Stimulated activated CD8-positive, alpha-beta memory T cell treated with anti-CD3 and anti-CD28 coated beads, Interleukin-4, amount 100 ng/mL, for 24 hours (primary cell): ENCODE data around the gene COL9A1.

ENCODE experiments used
- DNase-seq: peaks from one replicate; pipeline ENCODE4 v3.0.0-alpha.2; 2020; ENCODE audit warnings: low read depth

COL9A1 gene

DNA sequence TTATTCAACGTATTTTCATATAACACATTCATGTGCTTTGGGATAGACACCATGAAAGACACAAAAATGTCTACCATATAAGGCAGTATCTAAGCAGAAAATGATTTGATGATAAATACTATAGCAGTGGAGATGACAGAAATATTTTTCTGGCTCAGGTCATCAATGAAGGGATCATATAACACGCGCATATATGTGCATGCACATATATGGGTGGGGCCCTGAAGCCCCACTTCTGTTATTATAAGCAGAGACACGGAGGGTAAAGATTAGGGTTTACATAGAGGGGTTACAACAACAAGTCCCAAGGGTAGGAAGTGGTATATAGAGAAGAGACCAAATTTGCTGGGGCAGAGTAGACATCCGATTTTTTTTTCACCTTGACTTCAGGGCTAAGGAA lies 16.0 kb downstream of the COL9A1 start:
- no peak for DNase-seq

DNA sequence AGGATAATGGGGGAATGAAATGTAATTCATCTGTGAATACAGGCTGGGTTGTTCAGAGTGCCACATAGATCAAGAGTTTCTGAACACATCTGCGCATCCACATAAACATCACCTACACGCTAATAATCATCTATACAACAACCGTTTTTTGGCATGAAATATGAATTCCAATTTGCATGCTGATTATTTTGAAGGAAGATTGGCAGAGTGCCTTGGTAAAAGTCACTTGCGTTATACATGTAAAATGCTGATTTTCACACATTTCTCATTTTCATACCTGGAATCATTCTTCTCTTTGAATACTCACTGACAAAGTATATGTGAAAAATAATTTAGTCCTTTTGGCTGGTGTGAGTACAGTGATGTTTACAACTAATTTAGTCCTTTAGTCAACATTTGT lies 17.7 kb downstream of the COL9A1 start:
- no peak for DNase-seq

DNA sequence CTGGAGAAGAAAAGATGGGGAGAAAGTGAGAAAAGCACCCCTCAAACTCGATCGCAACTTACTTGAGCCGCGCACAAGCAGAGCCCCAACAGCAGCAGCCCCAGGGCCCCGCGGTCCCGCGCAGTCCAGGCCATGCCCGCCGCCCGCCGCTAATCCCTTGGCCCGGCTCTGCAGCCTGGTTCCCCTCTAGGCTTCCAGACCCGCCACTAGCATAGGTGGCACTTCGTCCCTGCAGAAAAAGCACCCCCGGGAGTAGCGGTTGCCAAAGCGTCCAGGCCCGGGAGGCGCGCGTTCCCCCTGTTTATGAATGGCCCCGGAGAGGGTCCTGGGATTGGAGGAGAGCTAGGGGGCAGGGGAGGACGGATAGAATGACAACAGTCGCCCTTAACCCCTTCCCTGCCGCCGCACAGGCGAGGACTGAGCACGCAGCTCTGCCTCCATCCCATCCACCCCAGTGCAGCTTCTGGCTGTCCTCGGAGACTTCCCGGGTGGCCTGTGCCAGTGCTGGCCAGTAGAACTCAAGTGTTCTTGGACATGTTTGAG lies 19.9 kb downstream of the COL9A1 start:
- no peak for DNase-seq

DNA sequence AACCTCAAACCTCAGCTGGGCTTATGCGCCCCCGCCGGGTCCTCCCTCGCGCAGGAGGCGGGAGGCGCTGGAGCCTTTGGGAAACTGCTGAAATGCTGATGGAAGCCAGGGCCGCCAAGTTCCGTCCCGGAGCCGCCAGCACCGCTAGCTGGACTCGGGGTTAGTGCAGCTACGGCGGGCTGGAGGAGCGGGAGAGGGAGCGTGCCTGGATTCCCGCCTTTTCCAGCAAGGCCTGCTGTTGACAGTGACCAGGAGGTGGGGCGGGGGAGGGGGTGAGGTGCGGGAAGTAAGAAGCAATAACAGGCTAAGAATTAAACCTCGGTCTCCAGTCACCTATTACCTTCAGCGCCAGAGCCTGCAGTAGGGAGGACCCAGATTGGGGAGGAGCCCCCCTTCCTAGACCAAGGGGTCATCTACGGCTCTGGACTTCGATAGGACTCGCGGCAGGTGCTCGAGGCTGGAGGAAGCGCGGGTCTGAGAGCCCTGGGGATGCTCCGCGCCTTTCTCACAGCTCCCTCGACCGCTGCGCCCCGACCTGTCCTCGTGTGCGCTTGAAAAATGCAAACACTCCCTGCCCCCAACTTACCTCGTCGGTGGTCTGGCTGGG lies 20.5 kb downstream of the COL9A1 start:
- no peak for DNase-seq

DNA sequence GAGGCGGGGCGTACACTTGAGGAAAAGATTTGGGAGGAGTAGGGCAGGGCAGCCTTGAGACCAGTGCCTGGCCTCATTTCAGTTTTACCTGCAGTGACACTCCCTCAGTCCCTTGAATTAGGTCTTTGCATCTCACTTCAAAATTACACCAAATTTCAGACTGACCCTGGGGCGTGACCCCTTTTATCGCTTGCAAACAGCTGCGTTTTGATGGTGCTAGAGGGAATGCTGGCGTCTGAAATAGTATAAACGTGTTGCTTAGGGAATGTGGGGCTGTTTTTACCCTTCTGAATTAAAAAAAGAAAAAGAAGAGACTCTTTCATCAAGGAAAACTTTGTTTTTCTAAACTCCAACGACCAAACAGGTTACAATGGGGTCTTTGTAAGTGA lies 21.0 kb downstream of the COL9A1 start:
- no peak for DNase-seq

DNA sequence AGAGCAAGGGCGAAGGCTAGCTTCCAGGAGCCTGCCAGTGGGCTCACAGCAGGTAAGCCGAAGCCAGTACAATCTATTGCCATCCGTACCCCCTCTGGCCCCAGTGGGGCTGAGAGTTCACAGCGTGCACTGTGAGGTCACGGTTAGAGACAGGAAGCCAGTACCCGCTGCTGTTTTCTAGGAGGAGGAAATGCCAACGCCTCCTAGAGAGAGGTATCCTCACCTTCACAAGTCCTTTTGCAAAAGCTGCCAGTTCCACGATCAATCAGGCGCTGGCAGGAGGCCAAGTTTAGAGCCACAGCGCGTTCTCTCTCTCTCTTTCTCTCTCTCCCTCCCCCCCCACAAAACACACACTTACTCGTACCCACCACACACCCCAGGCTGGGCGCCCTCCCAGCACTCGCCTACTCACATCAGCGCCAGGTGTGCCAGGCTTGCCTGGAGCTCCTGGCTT lies 22.5 kb downstream of the COL9A1 start:
- DNase-seq, result no peak

DNA sequence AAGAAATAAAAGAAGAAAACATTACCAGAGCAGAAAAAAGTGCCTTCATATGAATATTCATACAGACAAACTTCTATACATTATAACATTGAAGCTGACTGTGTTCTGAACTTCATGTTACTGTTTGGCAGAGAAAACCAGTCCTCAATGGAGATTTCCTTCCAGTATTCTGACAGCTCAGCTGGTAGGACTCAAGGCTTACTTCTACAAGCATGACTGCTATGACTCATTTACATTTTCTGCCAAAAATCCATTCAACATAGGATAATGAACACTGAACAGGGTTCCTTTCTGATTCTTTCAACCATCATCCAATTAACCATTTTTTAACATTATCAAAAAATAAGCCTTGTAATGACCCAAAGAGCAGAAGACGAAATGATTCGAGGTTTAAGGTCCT lies 25.4 kb downstream of the COL9A1 start:
- DNase-seq, result no peak

DNA sequence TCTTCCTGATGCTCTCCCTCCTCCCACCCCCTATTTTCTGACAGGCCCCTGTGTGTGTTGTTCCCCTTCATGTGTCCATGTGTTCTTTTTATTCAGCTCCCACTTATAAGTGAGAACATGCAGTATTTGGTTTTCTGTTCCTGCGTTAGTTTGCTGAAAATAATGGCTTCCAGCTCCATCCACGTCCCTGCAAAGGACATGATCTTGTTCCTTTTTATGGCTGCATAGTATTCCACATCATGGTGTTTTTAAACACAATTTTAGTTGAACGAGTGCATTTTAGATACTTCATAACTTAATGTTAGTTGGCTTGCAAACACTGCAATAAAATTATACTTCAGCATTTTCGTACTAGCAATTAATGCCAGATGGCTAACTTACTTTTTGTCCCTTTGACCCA lies 28.5 kb downstream of the COL9A1 start:
- DNase-seq, result no peak

DNA sequence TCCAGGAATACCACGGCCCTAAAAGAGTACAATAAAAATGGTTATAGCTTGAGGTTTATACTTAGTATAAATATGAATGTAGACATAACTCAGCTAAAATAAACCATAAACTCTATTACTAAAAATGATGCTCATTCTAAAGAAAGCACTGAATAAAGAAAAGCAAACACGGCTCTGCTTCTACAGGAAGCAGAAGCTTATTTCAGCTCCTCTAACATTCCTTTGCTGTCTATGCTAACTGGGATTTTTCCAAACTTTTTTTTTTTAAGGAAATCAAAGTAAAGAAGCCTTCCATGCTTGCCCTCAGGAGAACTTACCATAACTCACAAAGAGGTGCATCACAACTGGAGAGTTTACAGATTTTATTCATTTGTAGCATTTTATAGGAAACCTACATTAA lies 30.8 kb downstream of the COL9A1 start:
- DNase-seq, result no peak

DNA sequence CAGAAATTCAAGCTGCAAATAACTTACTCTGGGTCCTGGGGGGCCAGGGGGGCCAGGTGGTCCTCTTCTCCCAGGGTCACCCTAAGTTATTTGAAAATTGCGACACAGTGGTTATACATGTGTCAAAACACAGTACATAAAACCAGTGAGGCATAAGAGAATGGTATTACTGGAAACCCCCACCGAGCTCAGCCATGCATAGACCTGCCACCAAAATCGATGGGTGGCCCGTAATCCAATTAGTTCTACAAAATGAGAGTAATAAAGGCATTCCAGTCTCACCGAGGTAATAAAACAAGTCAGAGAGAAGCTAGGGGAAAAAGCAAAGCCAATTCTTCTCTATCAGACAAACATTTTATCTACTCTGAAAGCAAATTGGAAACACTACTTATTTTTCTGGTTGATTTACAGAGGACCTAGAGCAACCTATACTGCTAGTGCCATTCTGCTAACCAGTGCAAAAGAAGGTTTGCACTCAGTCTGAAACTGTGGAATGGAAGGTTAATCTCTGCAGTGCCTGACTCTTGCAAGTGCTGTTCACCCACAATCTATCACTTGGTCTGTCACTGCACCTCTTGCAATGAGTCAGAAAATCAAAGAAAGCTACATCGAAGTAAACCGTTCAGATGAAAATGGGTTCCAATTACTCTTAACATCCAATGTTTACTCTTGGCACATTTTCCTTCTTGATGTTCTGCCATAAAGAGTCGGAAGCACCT lies 32.4 kb downstream of the COL9A1 start:
- no peak for DNase-seq

DNA sequence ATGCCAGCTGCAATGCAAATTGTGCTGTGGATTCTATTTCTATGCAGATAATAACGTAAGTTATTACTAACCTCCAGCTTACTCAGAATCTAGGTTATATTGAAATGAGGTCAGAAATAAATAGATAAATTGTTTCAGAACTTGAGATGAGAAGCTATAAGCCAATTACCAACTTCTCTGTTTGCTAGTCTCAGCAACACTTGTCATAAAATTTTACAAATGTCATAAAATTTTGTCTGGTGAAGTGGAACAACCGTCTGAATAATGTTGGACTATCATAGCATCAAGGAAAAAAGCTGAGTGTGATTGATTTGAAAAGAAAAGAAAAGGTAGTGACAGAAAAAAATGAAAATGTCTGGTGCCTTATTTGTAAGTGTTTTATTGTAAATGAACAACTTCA lies 36.7 kb downstream of the COL9A1 start:
- no peak for DNase-seq

DNA sequence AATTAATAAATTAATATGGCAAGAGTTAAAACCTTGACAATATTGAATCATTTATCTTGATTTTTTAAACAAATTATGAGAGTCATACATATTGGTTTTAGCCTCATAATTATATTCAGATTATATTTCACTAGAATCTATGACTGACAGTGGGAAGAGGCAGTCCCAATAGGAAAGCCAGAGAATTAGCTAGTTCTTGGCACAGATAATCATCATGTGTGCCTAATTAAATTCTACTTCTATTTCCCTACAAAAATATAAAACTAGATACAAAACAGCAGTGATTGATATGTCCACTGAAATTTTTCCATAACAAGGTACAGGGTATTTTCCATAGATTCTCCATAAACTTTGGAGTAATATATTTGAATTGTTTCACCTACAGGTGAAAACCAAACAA lies 38.6 kb downstream of the COL9A1 start:
- DNase-seq, result no peak

DNA sequence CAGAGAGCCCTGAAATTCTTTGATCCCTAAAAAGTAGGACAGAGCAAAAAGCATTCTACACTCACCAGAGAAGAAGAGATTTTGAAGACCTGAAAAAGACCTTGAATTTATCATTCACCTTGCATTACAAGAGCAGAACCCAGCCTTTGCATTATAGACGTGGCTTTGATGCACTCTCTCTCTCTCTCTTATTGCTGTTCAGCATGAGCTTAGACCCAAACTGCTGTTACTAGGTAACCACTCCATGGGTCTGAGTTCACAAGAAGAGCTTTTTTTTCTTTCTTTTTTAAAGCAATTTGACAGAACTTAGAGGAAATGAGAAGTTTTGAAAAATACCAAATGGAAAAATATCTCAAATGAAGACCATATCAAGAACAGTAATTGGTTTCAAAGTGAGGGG lies 44.4 kb downstream of the COL9A1 start:
- no peak for DNase-seq

DNA sequence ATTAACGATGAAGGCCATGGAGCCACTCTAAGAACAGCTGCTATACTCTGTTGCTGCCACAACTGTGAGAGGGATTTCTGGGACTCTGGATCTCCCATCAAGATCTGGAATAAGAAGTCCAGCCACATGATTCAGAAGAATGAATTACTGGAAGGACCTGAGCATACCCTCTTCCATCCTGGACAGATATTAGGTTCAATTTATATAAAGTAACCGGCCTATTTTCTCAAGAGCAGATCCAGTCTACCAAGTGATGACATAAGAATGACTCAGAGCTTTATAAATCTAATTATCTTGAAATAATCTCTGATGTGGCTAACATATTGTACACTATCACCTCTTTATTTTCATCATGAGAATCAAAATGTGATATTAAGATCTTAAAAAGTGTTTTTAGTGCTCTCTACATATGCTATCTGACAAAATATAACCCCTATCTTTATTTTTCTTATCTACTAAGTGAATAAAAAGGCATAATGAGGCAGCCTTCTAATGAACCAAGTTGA lies 45.1 kb downstream of the COL9A1 start:
- DNase-seq, result no peak

DNA sequence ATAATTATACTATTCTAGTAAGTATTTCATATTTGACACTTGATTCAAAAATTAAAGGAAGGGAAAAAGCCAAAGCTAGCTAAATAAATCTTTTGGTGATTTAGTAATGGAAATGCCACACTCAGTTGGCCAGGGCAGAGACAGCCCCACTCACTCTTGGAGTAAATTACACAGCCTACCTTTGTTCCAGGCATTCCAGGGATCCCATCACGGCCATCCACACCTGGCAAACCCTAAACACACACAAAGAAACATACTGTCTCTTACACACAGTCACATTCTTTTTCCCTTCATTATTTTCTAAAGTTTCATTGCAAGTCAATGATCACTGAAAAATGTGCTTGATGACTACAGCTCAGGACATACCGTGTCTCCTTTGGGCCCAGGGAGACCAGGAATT lies 48.1 kb downstream of the COL9A1 start:
- DNase-seq, result no peak

DNA sequence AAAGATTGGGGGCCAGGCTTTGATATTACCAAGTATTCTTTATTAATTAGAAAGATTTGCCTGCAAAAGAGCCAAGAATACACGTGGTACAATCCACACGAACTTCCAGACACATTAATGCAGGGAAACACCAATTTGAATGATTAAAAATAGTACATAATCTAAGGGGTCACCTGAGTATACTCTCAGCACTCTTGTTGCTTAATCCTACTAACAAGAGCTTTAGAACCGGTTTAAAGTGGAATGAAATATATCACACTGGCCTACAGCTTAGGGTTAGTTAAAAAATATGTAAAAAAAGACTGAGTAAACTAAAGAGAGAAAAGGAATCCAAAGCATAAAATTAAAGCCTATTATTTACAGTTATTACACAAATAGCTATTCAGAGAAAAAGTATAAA lies 49.0 kb downstream of the COL9A1 start:
- DNase-seq, result no peak

DNA sequence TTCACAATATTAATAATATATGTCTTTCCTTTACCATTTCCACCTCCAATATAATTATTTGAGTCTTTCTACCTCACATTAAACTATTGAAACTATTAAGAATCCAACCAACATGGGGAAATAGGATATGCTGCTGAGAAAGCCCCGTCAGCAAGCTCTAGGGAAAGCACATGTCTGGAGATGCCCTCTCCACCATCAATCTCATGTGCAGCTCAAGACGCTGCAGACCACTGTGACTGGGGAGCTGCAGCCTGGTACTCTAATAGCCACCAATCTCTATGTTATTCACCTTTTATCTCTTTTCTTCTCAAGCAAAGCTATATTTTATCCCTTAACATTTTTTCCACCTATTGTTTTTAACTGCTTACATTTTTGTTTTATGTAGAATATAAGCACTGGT lies 50.3 kb downstream of the COL9A1 start:
- no peak for DNase-seq

DNA sequence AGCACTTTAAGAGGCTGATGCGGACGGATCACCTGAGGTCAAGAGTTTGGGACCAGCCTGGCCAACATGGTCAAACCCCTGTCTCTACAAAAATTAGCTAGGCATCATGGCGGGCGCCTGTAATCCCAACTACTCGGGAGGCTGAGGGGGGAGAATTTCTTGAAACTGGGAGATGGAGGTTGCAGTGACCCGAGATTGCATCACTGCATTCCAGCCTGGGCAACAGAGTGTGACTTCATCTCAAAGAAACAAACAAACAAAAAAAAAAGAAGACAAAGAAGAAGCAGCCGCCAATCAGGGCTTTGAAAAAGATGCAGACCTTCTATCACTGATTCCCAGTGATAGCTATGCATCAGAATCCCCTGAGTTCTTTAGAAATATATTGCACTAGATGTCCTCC lies 56.8 kb downstream of the COL9A1 start:
- no peak for DNase-seq

DNA sequence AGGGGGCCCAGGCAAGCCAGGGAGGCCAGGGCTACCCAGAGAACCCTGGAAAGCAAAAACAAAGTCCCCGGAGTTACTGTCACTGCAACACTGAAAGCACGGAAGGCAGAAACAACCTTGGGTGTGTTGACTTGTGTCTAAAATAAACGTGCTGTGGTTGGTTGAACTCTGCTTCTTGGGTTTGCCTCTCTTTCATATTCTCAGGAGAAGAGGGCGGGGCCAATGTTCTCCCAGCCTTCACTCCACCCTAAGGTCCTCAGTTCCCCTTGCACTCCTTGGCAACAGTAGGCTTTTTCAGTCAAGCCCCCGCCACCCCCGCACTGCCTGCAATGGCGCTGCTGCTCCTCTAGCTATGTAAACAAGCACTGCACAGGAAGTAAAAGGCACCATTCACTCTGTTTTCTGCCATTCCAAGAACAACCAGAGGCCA lies 60.9 kb downstream of the COL9A1 start:
- DNase-seq, result no peak

DNA sequence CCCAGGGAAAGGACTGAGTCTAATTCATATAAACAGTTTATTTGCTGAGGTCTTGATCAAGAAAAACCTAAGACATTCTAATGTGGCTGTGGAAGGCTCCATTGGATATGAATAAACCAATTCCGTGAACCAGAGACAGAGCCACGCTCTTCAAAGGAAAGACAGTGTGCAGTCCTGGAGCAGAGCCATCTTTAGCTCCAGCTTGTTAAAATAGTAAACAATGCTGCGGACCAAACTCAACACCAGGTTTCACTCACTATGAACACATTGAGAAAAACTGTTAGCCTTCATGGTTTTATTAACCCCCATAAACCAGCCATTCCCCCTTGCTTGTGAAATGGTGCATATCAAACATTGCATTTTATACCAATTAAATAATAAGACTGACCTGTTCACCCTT lies 61.9 kb downstream of the COL9A1 start:
- no peak for DNase-seq

DNA sequence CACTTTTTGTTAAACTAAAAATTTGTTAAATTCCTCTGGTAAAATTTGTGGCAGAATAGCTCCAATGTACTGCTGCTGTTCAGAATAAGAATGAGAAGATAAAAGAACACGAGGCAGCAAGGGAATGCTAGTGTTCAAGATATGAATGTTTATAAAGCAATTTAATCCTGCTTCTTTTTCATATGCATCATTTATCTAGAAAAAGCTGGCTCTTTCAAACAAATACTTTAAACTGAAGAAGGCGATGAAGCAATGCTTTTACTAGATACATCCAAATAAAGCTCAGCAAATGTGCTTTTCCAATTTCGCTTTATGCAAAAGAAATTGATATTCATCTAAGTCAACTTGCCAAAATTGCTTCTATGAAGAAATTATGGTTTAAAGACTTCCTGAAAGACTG lies 66.5 kb downstream of the COL9A1 start:
- no peak for DNase-seq

DNA sequence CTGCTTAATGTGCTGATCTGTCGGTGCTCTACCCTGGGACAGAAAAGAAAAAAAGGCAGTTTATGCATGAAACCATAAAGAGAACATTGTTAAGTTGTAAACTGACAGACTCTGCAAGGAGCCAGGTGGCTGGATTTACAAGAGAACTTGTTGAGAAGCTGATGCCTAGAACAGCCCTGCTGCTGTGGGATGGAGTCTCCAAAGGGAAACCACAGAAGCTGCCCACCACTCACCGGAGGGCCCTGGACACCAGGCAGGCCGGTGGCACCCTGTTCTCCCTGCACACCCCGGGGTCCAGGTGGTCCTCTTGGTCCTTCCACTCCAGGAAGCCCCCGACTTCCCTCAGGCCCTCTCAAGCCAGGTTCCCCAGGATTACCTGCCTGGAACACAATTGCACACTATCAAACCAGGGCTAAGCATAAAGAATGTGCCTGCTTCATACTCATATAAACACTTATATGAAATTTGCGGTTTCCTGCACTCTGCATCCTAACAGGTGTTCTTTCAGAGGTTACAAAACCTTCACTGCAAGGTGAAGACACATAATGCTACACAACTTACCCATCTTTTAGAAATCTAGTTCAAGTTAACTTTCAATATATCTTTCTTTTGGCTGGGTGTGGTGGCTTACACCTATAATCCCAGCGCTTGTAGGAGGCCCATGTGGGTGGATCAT lies 68.2 kb downstream of the COL9A1 start:
- DNase-seq, result no peak

DNA sequence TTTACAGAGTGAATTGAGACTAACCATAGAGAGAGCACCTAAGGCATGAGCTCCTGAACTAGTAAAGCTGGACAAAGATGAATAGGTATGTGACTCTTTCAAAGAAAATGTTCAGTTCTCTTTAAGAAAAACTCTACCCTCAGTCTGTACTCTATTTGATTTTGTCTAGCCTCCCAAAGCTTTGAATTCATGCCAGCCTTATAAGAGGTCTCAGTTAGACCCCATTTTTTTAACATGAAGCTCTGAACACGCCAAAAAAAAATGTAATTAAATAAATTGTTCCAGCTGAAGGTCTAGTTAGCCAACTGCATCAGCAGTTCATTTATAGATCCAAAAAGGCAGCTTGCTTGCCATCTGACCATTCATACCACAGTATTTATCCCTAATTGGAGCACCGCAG lies 71.6 kb downstream of the COL9A1 start:
- DNase-seq, result no peak
